HG02798 (cell line): ENCODE measurements around the gene POTEJ.
A peak's percentile ranks its signal among the peaks of the same experiment; 100 is the strongest.
"Not testable (repeated sequence)": the region's sequence is repeated elsewhere in the genome, so short reads cannot be mapped to it uniquely, and the experiment has no call there.

Experiments used
- ATAC-seq: cut with Tn5 transposase; IDR thresholded peaks from one replicate; pipeline ENCODE4 v1.9.1; 2021; ENCODE audit warnings: mild to moderate bottlenecking; ENCODE audit not compliant: unreplicated experiment, poor library complexity

POTEJ gene

GRCh38 chr2:130611140-130611539 lies at the start of gene POTEJ:
Gene POTEJ (plus strand): TSS chr2:130611440. CDS start chr2:130611533, 93 bp downstream.
- not testable (repeated sequence) for ATAC-seq

GRCh38 chr2:130566165-130566564 lies 45.1 kb upstream of the POTEJ start:
- ATAC-seq: not testable (repeated sequence)

DNA sequence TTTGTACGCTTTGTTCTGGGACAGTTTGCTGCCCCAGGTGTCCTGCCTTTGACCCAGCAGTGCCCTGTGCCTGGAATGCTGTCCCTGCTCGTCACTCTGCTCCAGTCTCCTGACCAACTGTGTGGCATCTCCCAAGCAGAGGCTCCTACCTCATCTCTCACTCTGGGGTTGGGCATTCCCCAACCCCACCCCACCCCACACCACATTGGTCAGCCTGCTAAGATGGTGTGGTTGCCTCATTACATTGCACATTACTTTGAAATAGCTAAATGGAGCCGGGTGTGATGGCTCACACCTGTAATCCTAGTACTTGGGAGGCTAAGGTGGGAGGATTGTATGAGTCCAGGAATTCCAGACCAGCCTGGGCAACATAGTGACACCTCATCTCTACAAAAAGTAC lies 39.3 kb upstream of the POTEJ start:
- not testable (repeated sequence) for ATAC-seq

DNA sequence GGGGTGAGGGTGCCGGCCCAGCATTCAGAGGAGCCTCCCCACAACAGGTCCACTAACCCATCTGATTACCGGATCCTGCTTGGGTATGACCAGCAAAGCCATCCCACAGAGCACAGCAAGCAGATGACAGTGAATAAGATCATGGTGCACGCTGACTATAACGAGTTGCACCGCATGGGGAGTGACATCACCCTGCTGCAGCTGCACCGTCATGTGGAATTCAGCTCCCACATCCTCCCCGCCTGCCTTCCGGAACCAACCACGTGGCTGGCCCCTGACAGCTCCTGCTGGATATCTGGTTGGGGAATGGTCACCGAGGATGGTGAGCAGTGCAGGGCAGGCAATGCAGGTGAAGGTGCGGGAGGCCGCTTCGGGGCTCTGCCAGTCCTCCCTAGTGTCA lies 37.0 kb upstream of the POTEJ start:
- not testable (repeated sequence) for ATAC-seq

DNA sequence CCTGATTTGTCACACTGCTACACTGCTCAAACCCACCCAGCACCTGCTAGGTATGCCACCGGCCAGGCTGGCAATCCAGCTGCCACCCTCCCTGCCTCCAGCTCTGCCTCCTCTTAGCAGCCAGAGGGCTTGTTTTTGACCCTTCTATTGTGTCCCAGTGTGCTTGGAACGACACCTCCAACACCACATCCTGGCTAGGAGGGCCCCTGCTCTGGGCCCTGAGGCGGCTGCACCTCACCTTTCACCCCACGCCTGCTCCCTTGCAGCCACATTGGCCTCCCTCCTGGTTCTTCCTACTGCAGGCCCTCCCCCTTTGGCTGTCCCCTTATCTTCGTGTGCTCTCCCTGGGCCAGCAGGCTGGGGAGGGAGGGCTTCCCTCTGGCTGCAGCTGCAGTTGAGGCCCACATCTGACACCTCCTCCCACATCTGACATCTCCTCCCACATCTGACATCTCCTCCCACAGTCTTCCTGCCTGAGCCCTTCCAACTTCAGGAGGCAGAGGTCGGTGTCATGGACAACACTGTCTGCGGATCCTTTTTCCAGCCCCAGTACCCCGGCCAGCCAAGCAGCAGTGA lies 34.9 kb upstream of the POTEJ start:
- ATAC-seq: not testable (repeated sequence)

- ATAC-seq: not testable (repeated sequence)
Measured at GRCh38 chr2:130577559-130577958, 33.7 kb upstream of the POTEJ start.

DNA sequence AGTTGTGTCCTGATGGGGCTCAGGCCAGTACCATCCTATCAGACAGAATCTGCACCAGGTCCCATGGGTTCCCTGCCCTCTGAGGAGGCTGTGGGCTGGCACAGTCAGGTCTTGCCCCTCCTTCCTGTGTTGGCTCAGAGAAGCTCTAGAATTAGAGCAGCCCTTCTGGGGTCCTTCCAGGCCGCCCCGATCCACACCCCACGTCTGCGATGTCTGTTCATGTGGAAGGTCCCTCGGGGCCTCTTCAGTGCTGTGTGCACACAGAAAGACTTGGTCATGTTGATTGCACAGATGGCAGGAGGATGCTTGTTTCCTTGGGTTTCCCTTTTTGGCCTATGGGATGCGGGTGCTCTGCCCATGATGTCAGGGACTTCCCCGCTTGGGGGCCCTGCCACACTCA lies 32.1 kb upstream of the POTEJ start:
- not testable (repeated sequence) for ATAC-seq

- not testable (repeated sequence) for ATAC-seq
Measured at GRCh38 chr2:130581491-130581890, 29.7 kb upstream of the POTEJ start.

DNA sequence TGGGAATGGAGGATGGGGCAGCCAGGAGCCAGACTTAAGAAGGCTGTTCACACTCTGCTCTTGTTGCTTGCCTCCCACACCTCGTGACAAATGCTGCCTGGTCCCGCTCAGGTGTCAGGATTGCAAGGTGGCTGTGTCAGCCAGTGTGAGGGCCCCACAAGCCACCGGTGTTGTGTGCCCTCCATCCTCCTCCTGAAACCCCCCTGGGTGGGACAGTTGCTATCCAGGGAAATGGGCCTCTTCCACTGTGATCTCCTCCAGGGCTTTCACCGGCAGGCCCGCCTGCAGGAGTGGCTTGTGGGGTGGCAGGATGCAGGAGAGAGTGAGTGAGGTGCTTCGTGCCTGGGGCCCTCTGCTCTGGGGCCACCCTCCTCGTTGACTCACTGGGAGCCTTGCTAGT lies 28.3 kb upstream of the POTEJ start:
- ATAC-seq: not testable (repeated sequence)

- not testable (repeated sequence) for ATAC-seq
Measured at GRCh38 chr2:130583582-130583981, 27.7 kb upstream of the POTEJ start.

DNA sequence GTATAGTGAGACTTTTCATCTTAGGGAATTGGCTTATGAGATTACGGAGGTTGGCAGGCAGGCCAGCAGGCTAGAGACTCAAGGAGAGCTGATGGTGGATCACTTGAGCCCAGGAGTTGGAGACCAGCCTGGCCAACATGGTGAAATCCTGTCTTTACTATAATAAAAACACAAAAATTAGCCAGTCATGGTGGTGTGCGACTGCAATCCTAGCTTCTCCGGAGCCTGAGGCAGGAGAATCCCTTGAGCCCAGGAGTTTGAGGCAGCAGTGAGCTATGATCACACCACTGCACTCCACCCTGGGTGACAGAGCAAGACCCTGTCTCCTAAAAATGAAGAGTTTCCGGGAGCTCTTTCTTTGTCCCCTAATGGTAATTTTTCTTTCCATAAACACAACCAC lies 26.5 kb upstream of the POTEJ start:
- ATAC-seq: not testable (repeated sequence)

GRCh38 chr2:130588688-130589458 lies 22.4 kb upstream of the POTEJ start:
- peak; percentile 86 for ATAC-seq

DNA sequence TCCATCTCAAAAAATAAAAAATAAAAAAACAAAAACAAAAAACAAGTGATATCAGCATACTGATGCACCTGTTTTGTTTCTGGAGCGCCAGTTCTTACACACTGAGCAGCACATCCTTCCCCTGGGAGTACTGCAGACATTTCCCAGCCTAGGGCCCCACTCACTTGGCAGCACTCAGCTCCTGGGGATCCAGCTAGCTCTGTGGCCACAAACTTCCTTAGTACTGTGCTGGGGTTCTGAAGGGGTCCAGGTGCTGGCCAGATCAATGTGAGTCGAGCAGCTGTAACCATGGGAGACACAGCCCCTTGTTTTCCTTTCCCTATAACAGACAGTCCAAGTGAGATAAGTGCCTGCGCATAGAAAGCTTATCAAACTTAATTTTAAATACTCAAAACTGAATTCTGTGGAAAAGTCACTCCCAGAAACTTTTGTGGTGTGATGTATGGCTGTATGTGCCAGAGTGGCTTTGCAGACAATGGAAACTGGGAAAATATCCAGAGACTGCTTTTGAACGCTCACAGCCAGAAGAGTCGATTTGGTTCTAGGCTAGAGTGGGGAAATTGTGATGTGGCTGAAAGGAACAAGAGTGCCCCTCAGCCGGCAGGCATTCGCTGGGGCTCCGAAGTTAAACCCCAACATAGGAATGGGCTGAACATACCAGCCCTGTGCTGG lies 20.9 kb upstream of the POTEJ start:
- not testable (repeated sequence) for ATAC-seq

DNA sequence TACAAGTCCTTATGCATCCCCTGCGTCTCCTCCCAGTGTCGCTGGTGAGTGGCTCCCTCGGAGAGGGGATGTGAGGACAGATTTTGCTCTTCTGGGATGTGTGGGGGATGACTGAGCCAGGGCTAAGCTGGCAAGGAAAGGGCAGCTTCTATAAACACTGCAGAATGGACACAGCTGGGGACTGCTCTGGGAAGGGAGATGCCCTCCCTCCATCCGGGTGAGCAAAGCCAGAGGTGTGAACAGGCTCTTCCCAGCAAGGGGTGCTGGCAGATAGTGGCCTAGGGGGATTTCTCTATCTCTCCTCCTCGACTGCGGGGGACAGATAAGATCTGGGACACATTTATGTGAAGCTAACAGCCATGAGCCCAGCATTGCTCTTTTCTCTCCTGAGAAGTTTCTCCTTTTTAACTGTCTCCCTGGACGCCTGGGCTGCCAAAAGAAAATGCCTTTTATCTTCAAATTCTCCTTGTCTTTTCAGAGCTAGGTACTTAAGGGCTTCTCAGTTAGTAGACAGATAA lies 20.3 kb upstream of the POTEJ start:
- not testable (repeated sequence) for ATAC-seq

- ATAC-seq: not testable (repeated sequence)
Measured at GRCh38 chr2:130592791-130593414, 18.3 kb upstream of the POTEJ start.

GRCh38 chr2:130594011-130594410 lies 17.2 kb upstream of the POTEJ start:
- not testable (repeated sequence) for ATAC-seq

- ATAC-seq: not testable (repeated sequence)
Measured at GRCh38 chr2:130596757-130597156, 14.5 kb upstream of the POTEJ start.

DNA sequence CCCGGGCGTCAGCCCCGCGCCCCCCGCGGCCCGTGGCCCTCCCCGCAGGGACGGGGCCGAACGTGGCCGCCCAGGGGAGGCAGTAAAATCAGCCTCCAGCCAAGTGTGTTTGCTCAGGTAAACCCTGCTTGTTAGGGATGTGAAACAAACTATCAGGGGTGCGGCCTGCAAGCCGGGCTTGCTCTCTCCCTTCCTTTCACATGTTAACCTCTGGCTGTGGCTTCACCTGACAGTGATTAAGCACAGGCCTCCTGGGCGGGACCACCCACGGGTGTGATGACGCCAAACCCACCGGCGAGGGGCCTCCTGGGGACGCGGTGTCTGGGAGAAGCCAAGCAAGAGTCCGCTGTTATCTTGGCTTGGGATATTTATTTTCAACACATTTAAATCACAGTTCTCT lies 13.2 kb upstream of the POTEJ start:
- not testable (repeated sequence) for ATAC-seq

GRCh38 chr2:130598463-130598862 lies 12.8 kb upstream of the POTEJ start:
- not testable (repeated sequence) for ATAC-seq

DNA sequence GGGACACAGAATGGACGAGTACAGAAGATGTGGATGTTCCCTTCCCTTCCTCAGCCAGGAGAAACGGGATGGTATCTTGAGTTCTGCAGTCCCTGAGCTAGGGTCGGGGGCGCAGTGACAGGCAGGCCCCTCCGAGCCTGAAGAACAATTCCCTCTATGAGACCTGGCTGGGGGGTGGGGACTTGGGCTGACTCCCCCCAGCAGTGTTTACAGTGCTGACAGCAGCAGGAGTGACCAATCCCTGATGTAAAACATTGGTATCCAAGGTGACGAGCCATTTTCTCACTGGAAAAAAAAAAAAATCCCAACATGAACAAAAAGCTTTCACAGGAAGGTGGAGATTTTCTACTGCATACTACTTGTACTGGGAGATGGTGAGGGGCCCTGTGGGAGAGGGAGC lies 11.8 kb upstream of the POTEJ start, which contains the start of gene CFC1:
TSS of gene CFC1 (minus strand) at position 183 of the 400 bp plus-strand sequence. CDS start 288 bp downstream, outside the sequence.
- not testable (repeated sequence) for ATAC-seq
